DOHH2 (cell line): ENCODE measurements around the gene COPA.

Experiments used
- H3F3A ChIP-seq: fragments of 200-600 bp; sonication (generic), shearing (Covaris generic); 2 replicates; pipeline ENCODE4 v1.6.0; 2016; ENCODE audit warnings: antibody characterized with exemption, mild to moderate bottlenecking; ENCODE audit not compliant: control insufficient read depth, insufficient read depth
- H3K27ac ChIP-seq: fragments of 200-600 bp; sonication (generic); 2 replicates; pipeline ENCODE4 v1.5.1; 2014; ENCODE audit warnings: low read depth, mild to moderate bottlenecking, low read length, moderate library complexity
- H3K27me3 ChIP-seq: fragments of 200-600 bp; sonication (generic); 2 replicates; pipeline ENCODE4 v1.6.1; 2014; ENCODE audit warnings: mild to moderate bottlenecking, low read length, mixed read lengths; ENCODE audit not compliant: control insufficient read depth
- H3K36me3 ChIP-seq: fragments of 200-600 bp; sonication (generic); 2 replicates; pipeline ENCODE4 v1.6.1; 2014; ENCODE audit warnings: mild to moderate bottlenecking, low read length, moderate library complexity, mixed read lengths; ENCODE audit not compliant: control insufficient read depth
- H3K4me1 ChIP-seq: fragments of 200-600 bp; sonication (generic); 2 replicates; pipeline ENCODE4 v1.6.1; 2014; ENCODE audit warnings: mild to moderate bottlenecking, low read length, mixed read lengths; ENCODE audit not compliant: control insufficient read depth
- H3K4me2 ChIP-seq: fragments of 200-600 bp; sonication (generic); 2 replicates; pipeline ENCODE4 v1.6.0; 2014; ENCODE audit warnings: mild to moderate bottlenecking, low read length, moderate library complexity
- H3K4me3 ChIP-seq: fragments of 200-600 bp; sonication (generic); 2 replicates; pipeline ENCODE4 v1.5.1; 2014; ENCODE audit warnings: mild to moderate bottlenecking, low read length, mixed read lengths
- H3K79me2 ChIP-seq: fragments of 200-600 bp; sonication (generic); 2 replicates; pipeline ENCODE4 v1.6.1; 2014; ENCODE audit warnings: mild to moderate bottlenecking, low read length, mixed read lengths; ENCODE audit not compliant: control insufficient read depth
- H3K9me2 ChIP-seq: fragments of 200-600 bp; sonication (generic); replicated peaks from 2 replicates; pipeline ENCODE4 v1.6.1; 2014; ENCODE audit warnings: mild to moderate bottlenecking, low read length, mixed read lengths; ENCODE audit not compliant: control insufficient read depth
- H3K9me3 ChIP-seq: fragments of 200-600 bp; sonication (generic); 2 replicates; pipeline ENCODE4 v1.6.1; 2014; ENCODE audit warnings: antibody characterized with exemption, low read length, mixed read lengths; ENCODE audit not compliant: control insufficient read depth, insufficient read depth
- H4K20me1 ChIP-seq: fragments of 200-600 bp; sonication (generic); 2 replicates; pipeline ENCODE4 v1.6.0; 2014; ENCODE audit warnings: low read depth, mild to moderate bottlenecking, antibody characterized with exemption, low read length, moderate library complexity; ENCODE audit not compliant: control insufficient read depth, insufficient read depth
- CTCF ChIP-seq: fragments of 200-600 bp; sonication (generic); IDR thresholded peaks from one replicate; pipeline ENCODE4 v1.5.1; 2014; ENCODE audit warnings: antibody characterized with exemption, mild to moderate bottlenecking, low read depth, low read length; ENCODE audit not compliant: poor library complexity, severe bottlenecking
- EZH2phosphoT487 ChIP-seq: fragments of 200-600 bp; sonication (generic); IDR thresholded peaks from 2 replicates; pipeline ENCODE4 v1.6.1; 2017; ENCODE audit warnings: borderline replicate concordance, mild to moderate bottlenecking, antibody characterized with exemption, low read length, moderate library complexity, mixed read lengths

COPA gene

GRCh38 chr1:160351629-160352028, 8.6 kb upstream of the COPA start:
- H3K4me3 ChIP-seq, result no peak overlapping the region
- H3K27ac ChIP-seq, result no peak overlapping the region
- H3K4me2 ChIP-seq, result no peak overlapping the region
- no peaks in the 10 kb centered on the region for H3K27me3 ChIP-seq
- peaks cover 7% of the 10 kb centered on the region for H3K4me1 ChIP-seq
- no peaks in the 10 kb centered on the region for H3K79me2 ChIP-seq
- no peaks in the 10 kb centered on the region for H3F3A ChIP-seq
- no peaks in the 10 kb centered on the region for H3K9me2 ChIP-seq
- H3K36me3 ChIP-seq, result peaks cover 97% of the 10 kb centered on the region
- H4K20me1 ChIP-seq, result no peaks in the 10 kb centered on the region
- H3K9me3 ChIP-seq, result no peaks in the 10 kb centered on the region
- TF ChIP-seq EZH2phosphoT487, result no peak
- no peak for TF ChIP-seq CTCF

GRCh38 chr1:160346958-160347357, 3.9 kb upstream of the COPA start:
- H3K4me3 ChIP-seq, result no peak overlapping the region
- peak overlapping the region; percentile 15; the same call in 1 of the 2 replicates for H3K4me2 ChIP-seq
- H3K36me3 ChIP-seq, result peaks cover 83% of the 10 kb centered on the region
- TF ChIP-seq CTCF (no peak), EZH2phosphoT487 (no peak)
- H3K27ac ChIP-seq, result no peak overlapping the region
- no peaks in the 10 kb centered on the region for H4K20me1 ChIP-seq
- no peaks in the 10 kb centered on the region for H3K27me3 ChIP-seq
- no peaks in the 10 kb centered on the region for H3K9me2 ChIP-seq
- no peaks in the 10 kb centered on the region for H3K9me3 ChIP-seq
- peaks cover 30% of the 10 kb centered on the region for H3K4me1 ChIP-seq
- H3K79me2 ChIP-seq, result peaks cover 40% of the 10 kb centered on the region
- H3F3A ChIP-seq, result no peaks in the 10 kb centered on the region

- no peaks in the 10 kb centered on the region for H3F3A ChIP-seq
- no peaks in the 10 kb centered on the region for H3K27me3 ChIP-seq
- peaks cover 78% of the 10 kb centered on the region for H3K36me3 ChIP-seq
- TF ChIP-seq EZH2phosphoT487, result no peak
- no peak for TF ChIP-seq CTCF
- peaks cover 35% of the 10 kb centered on the region for H3K4me1 ChIP-seq
- H3K9me2 ChIP-seq, result no peaks in the 10 kb centered on the region
- H3K4me3 ChIP-seq, result no peak overlapping the region
- H4K20me1 ChIP-seq, result no peaks in the 10 kb centered on the region
- H3K4me2 ChIP-seq, result peak overlapping the region; percentile 15; the same call in 1 of the 2 replicates
- no peaks in the 10 kb centered on the region for H3K9me3 ChIP-seq
- H3K27ac ChIP-seq, result no peak overlapping the region
- peaks cover 45% of the 10 kb centered on the region for H3K79me2 ChIP-seq
Observed at GRCh38 chr1:160346463-160346862, 3.4 kb upstream of the COPA start.
